Fibroblast of mammary gland (primary cell): ENCODE data around the gene CTTNBP2NL.
"Not testable (repeated sequence)": the region's sequence is repeated elsewhere in the genome, so short reads cannot be mapped to it uniquely, and the experiment has no call there.

Source experiments
- DNase-seq: peaks from one replicate; pipeline ENCODE4 v3.0.0-alpha.2; 2010; ENCODE audit warnings: low read depth
- H3K4me3 ChIP-seq: 2 replicates; pipeline ENCODE4 v1.5.1; 2011; ENCODE audit warnings: low read depth, mild to moderate bottlenecking, low read length, moderate library complexity; ENCODE audit not compliant: control insufficient read depth
- TF ChIP-seq, protein P1 (sequence below): conservative IDR thresholded peaks from 2 replicates; pipeline ENCODE4 v1.5.1; 2011; ENCODE audit warnings: low read depth, low read length, inconsistent platforms; ENCODE audit not compliant: control insufficient read depth, insufficient read depth

The CTTNBP2NL gene

DNA sequence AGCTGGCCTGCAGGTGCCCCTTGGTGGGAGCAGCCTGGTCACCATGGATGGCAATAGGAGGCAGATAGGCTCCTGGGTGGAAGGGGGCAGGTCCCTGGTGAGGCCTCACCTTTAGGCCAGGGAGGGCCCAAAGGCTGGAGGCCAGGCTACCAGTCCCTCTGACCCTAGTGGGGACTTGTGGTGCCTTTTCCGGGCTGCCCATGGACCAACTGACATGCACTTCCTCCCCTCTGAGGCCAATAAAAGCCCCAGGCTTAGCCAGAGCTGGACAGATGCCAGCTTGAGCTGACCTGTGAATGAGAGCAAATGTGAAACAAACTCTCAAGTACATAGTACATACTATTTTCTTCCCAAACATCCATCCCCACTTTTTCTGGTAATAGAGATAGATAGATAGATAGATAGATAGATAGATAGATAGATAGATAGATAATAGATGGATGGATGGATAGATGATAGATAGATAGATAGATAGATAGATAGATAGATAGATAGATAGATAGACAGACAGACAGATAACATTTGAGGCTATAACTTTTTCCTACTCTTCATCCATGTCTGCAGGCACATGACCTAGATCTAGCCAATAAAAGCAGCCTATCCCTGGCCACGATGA is 9.2 kb upstream of the CTTNBP2NL start:
- no peak for DNase-seq
- no peak overlapping the region for H3K4me3 ChIP-seq
- TF ChIP-seq, protein P1, sequence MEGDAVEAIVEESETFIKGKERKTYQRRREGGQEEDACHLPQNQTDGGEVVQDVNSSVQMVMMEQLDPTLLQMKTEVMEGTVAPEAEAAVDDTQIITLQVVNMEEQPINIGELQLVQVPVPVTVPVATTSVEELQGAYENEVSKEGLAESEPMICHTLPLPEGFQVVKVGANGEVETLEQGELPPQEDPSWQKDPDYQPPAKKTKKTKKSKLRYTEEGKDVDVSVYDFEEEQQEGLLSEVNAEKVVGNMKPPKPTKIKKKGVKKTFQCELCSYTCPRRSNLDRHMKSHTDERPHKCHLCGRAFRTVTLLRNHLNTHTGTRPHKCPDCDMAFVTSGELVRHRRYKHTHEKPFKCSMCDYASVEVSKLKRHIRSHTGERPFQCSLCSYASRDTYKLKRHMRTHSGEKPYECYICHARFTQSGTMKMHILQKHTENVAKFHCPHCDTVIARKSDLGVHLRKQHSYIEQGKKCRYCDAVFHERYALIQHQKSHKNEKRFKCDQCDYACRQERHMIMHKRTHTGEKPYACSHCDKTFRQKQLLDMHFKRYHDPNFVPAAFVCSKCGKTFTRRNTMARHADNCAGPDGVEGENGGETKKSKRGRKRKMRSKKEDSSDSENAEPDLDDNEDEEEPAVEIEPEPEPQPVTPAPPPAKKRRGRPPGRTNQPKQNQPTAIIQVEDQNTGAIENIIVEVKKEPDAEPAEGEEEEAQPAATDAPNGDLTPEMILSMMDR: no peak

DNA sequence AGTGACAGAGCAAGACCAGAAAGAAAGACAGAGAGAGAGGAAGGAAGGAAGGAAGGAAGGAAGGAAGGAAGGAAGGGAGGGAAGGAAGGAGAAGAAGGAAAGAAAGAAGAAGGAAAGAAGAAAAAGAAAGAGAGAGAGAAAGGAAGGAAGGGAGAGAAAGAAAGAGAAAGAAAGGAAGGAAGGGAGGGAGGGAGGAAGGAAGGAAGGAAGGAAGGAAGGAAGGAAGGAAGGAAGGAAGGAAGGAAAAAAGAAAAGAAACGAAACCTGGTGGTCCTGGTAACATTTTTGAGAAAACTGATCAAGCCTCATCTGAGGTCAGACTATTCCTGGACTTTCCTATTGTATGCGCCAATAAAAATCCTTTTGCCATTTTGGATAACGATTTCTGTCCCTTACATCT is 8.2 kb upstream of the CTTNBP2NL start:
- H3K4me3 ChIP-seq: no peak overlapping the region
- DNase-seq: no peak
- TF ChIP-seq, protein P1: no peak

DNA sequence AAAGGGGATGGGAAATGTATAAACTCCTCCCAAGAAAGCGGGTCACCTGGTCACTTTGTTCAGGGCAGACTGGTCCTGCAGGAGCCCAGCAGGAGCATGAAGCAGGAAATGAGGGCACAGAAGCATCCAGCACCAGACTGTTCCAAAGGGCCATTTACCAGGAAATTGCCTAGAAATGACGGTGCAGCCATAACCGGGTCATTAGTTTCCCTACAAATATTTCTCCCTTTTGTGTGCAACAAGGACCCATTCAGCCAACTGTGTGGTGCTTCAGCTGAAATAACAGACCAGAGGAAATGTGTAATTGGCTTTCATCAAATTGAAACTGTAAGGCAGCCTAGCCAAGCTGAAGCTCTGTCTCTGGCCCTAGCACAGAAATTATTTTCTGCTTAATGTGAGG is 7.6 kb upstream of the CTTNBP2NL start:
- no peak overlapping the region for H3K4me3 ChIP-seq
- peak; percentile 60 for DNase-seq
- TF ChIP-seq, protein P1: no peak

DNA sequence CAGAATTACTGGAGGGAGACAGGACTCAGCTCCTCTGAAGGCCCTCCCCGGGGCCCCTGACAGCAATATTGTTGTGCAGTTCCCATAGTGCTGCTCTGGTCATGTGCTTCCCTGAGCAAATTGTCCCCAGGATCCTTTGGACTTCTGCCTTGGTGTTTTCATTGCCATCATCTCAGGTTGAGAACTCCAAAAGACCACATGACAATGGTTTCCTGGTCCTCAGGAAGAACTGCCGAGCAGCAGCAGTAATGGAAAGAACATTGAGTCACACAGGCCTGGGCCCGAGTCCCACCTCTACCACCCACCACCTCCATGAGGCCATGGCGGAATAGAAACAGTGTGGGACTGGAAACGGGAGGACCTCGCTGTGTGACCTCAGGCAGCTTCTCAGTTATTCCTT is 6.3 kb upstream of the CTTNBP2NL start:
- no peak overlapping the region for H3K4me3 ChIP-seq
- TF ChIP-seq, protein P1: no peak
- DNase-seq: peak; percentile 46

DNA sequence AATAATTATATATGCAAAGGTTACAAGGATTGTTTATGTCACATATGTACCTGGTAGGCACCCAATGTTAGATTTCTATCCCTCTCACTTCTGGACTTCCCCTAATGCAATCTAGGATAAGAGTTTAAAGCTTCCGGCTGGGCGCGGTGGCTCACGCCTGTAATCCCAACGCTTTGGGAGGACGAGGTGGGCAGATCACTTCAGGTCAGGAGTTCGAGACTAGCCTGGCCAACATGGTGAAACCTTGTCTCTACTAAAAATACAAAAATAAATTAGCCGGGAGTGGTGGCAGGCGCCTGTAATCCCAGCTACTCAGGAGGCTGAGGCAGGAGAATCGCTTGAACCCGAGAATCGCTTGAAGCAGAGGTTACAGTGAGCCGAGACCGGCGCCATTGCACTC is 5.7 kb upstream of the CTTNBP2NL start:
- H3K4me3 ChIP-seq: peak overlapping the region; percentile 58
- not testable (repeated sequence) for DNase-seq

DNA sequence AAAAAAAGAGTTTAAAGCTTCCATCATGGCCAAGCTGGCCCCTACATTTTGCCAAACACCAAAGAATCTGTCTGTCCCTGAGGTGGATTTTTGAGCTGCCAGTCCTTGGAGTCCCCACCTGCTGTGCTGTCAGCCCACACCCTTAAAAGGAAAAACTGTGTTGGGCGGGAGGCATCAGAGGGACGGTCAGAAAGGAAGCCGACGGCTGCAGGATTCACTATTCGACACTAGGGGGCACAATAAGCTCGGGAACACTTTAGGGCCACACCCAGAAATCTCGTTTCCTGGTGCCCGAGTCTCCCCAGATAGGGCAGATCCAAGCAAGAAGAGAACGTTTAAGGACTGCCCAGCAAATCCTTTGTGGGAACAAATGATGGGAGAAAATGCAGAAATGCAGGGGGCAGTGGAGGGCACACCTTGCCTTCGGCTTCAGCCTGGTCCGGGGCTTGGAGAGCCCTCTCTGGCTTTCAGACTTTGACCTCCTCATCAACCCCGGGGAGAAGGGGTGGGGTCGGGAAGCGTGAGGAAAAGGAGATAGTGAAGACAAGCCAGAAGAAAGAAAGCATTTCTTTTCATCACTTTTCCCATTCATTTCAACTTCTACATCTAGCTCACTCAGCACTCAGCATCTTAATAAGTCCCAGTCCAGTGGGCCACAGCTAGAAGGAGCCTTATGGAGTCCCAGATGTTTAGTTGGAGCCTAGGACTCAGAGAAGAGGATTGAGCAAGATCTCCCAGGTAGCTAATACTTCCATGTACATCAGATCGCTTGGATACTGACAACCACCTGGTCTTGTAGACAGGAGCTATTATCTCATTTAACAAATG is 5.0 kb upstream of the CTTNBP2NL start:
- H3K4me3 ChIP-seq: peak overlapping the region; percentile 58
- TF ChIP-seq, protein P1: peak; percentile 96
- DNase-seq: peak; percentile 93

DNA sequence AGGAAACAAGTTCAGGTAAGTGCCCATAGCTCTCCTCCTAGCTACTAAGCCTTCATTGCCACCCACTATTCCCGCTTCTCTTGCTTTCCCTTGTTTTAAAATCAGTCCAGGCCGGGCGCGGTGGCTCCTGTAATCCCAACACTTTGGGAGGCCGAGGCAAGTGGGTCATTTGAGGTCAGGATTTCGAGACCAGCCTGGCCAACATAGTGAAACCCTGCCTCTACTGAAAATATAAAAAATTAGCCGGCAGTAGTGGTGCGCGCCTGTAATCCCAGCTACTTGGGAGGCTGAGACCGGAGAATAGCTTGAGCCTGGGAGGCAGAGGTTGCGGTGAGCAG is 4.4 kb upstream of the CTTNBP2NL start:
- DNase-seq: no peak
- peak overlapping the region; percentile 58 for H3K4me3 ChIP-seq
- TF ChIP-seq, protein P1: no peak
